Measurements from ENCODE around the gene PTGER4.

Gene PTGER4

GRCh38 chr5:40652441-40653220 lies 27.1 kb upstream of the PTGER4 start:
- H3K27me3 ChIP-seq (replicated peaks; ENCODE audit: insufficient read depth, low read length) = no peaks in the 10 kb centered on the region
- no peak overlapping the region for H3K27ac ChIP-seq (ENCODE audit: low read length)
- no peak for DNase-seq
- H3K4me1 ChIP-seq (ENCODE audit: low read length) = 0 out of 2 replicates have a peak, but pooled peaks cover 8% of the 10 kb centered on the region
- H3K36me3 ChIP-seq (replicated peaks; ENCODE audit: insufficient read depth, low read length) = no peaks in the 10 kb centered on the region
- H3F3A ChIP-seq (ENCODE audit: insufficient read depth, low read length) = no peaks in the 10 kb centered on the region
- no peak overlapping the region for H3K4me3 ChIP-seq (ENCODE audit: low read length)
- H3K9ac ChIP-seq (ENCODE audit: low read length) = no peak overlapping the region
- no peak overlapping the region for H2AFZ ChIP-seq (ENCODE audit: low read length)
- no peaks in the 10 kb centered on the region for H3K79me2 ChIP-seq (ENCODE audit: low read length)
- no peak overlapping the region for H3K4me2 ChIP-seq (ENCODE audit: low read depth, low read length)
- H3K9me2 ChIP-seq (replicated peaks; ENCODE audit: insufficient read depth, low read length) = no peaks in the 10 kb centered on the region
- TF ChIP-seq EZH2 (optimal IDR thresholded peaks at IDR 0.05; ENCODE audit: low read depth, low read length) = no peak
- TF ChIP-seq EZH2phosphoT487 (IDR thresholded peaks at IDR 0.05; ENCODE audit: low read length) = no peak
- no peak for TF ChIP-seq CTCF (IDR thresholded peaks at IDR 0.05; ENCODE audit: low read length)
- no peaks in the 10 kb centered on the region for H4K20me1 ChIP-seq (ENCODE audit: insufficient read depth, low read length)
- H3K9me3 ChIP-seq (replicated peaks; ENCODE audit: insufficient read depth, low read length) = no peaks in the 10 kb centered on the region

GRCh38 chr5:40653221-40654022 lies 26.3 kb upstream of the PTGER4 start:
- DNase-seq = no peak
- H3K9me3 ChIP-seq (replicated peaks; ENCODE audit: insufficient read depth, low read length) = no peaks in the 10 kb centered on the region
- H3F3A ChIP-seq (ENCODE audit: insufficient read depth, low read length) = no peaks in the 10 kb centered on the region
- H3K9me2 ChIP-seq (replicated peaks; ENCODE audit: insufficient read depth, low read length) = no peaks in the 10 kb centered on the region
- H3K27me3 ChIP-seq (replicated peaks; ENCODE audit: insufficient read depth, low read length) = no peaks in the 10 kb centered on the region
- no peaks in the 10 kb centered on the region for H3K79me2 ChIP-seq (ENCODE audit: low read length)
- no peak overlapping the region for H3K9ac ChIP-seq (ENCODE audit: low read length)
- no peak overlapping the region for H3K4me3 ChIP-seq (ENCODE audit: low read length)
- H4K20me1 ChIP-seq (ENCODE audit: insufficient read depth, low read length) = no peaks in the 10 kb centered on the region
- H3K4me1 ChIP-seq (ENCODE audit: low read length) = 0 out of 2 replicates have a peak, but pooled peaks cover 8% of the 10 kb centered on the region
- H3K4me2 ChIP-seq (ENCODE audit: low read depth, low read length) = no peak overlapping the region
- TF ChIP-seq EZH2 (optimal IDR thresholded peaks at IDR 0.05; ENCODE audit: low read depth, low read length) (no peak), EZH2phosphoT487 (IDR thresholded peaks at IDR 0.05; ENCODE audit: low read length) (no peak), CTCF (IDR thresholded peaks at IDR 0.05; ENCODE audit: low read length) (no peak)
- no peaks in the 10 kb centered on the region for H3K36me3 ChIP-seq (replicated peaks; ENCODE audit: insufficient read depth, low read length)
- H3K27ac ChIP-seq (ENCODE audit: low read length) = no peak overlapping the region
- no peak overlapping the region for H2AFZ ChIP-seq (ENCODE audit: low read length)

GRCh38 chr5:40654377-40654991 lies 25.2 kb upstream of the PTGER4 start:
- no peaks in the 10 kb centered on the region for H3K9me2 ChIP-seq (replicated peaks; ENCODE audit: insufficient read depth, low read length)
- no peak for DNase-seq
- no peaks in the 10 kb centered on the region for H4K20me1 ChIP-seq (ENCODE audit: insufficient read depth, low read length)
- H3K9ac ChIP-seq (ENCODE audit: low read length) = no peak overlapping the region
- no peak overlapping the region for H3K27ac ChIP-seq (ENCODE audit: low read length)
- H2AFZ ChIP-seq (ENCODE audit: low read length) = no peak overlapping the region
- H3F3A ChIP-seq (ENCODE audit: insufficient read depth, low read length) = no peaks in the 10 kb centered on the region
- no peaks in the 10 kb centered on the region for H3K79me2 ChIP-seq (ENCODE audit: low read length)
- H3K4me3 ChIP-seq (ENCODE audit: low read length) = no peak overlapping the region
- 0 out of 2 replicates have a peak, but pooled peaks cover 8% of the 10 kb centered on the region for H3K4me1 ChIP-seq (ENCODE audit: low read length)
- H3K36me3 ChIP-seq (replicated peaks; ENCODE audit: insufficient read depth, low read length) = no peaks in the 10 kb centered on the region
- no peaks in the 10 kb centered on the region for H3K9me3 ChIP-seq (replicated peaks; ENCODE audit: insufficient read depth, low read length)
- H3K4me2 ChIP-seq (ENCODE audit: low read depth, low read length) = no peak overlapping the region
- no peak for TF ChIP-seq EZH2phosphoT487 (IDR thresholded peaks at IDR 0.05; ENCODE audit: low read length)
- H3K27me3 ChIP-seq (replicated peaks; ENCODE audit: insufficient read depth, low read length) = no peaks in the 10 kb centered on the region

Data from MM.1S (cell line).